Endometrium (tissue), 2 donors: Measurements from ENCODE around the gene BRSK2.
"Not testable (repeated sequence)": the region's sequence is repeated elsewhere in the genome, so short reads cannot be mapped to it uniquely, and the experiment has no call there.

Experiments
- FAIRE-seq: peaks from 2 replicates; lab custom pipeline; 2012; peaks lifted over from hg19 to GRCh38; lab: Jason Lieb, UNC
- donor health status: control.
- donor health status: control.

Gene BRSK2

GRCh38 chr11:1354125-1354938, 35.4 kb upstream of the BRSK2 start:
- no peak for FAIRE-seq

DNA sequence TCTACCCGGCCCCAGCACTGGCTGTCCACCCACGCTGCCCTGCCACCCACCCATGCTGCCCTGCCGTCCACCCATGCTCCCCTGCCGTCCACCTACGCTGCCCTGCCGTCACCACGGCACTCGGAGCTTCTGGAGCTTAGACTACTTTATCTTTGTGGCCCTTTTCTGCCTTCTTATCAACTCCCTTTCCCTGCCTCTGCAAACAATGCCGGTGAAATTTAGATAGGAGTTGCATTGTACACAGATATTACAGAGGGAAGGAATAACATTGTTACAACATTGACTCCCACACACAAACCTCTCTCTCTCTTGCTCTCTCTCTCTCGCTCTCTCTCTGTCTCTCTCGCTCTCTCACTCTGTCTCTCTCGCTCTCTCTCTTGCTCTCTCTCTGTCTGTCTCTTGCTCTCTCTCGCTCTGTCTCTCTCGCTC, 33.7 kb upstream of the BRSK2 start:
- no peak for FAIRE-seq

GRCh38 chr11:1356478-1356960, 33.2 kb upstream of the BRSK2 start:
- no peak for FAIRE-seq

GRCh38 chr11:1358286-1358685, 31.4 kb upstream of the BRSK2 start:
- FAIRE-seq = no peak

DNA sequence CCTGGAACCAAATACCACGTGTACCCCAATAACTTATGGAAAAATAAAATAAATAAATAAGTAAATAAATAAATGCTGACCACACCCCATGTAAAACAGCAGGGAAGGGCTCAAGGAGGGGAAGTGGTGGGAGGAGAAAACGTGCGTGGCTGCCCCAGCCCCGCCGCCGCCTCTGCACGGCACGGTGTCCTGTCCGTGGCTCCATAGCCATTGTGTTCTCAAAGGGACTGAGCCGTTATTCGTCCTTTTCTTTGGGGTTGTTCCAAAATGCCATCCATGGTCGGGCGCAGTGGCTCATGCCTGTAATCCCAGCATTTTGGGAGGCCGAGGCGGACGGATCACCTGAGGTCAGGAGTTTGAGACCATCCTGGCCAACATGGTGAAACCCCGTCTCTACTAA, 30.8 kb upstream of the BRSK2 start:
- FAIRE-seq = not testable (repeated sequence)

DNA sequence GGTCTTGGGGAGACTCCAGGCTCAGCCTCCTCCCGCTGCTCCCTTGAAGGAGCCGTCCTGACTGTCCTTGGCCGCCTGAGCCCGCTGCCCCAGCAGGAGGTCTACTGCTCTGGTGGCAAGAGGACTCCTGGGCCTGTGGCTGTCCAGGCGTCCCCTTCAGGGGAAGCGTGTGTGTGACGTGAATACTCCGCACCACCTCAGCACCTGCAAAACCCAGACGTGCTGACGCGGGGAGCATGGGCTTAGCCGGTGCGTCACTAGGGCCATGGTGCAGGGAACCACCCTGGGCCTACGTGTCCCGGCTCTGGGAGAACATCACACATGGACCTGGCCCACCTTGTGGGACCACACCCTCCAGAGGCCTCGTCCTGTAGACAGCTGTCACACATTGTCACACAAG, 30.2 kb upstream of the BRSK2 start:
- no peak for FAIRE-seq

DNA sequence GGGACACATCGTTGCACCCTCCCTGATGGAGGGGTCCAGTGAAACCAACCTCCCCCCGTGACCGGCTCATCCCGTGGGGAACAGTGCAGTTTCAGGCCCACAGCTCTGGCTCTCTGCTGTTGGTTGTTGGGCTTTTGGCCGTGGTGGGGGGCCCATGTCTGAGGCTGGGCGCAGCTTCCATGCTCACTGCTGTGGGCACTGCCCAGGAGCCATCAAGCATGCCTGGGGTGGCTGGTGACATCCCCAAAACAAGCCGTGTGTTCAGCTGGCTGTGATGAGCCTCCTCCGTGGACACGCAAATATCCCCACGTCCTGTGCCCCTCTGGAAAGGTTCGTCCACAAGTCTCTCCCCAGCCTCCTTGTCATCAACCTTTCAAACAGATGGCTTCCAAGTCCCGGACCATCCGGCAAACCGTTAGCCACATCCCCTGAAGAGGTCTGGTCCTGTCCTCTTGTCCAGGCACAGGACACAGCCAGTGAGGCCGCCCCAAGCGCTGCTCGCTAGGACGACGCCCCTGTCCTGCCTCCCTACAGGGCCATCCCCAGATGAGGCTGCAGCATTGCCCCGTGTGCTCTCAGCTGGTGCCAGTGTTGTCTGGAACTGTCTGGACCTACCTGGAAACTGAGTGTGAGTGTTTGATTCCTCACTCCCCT, 29.4 kb upstream of the BRSK2 start:
- FAIRE-seq = no peak

GRCh38 chr11:1360835-1361357, 28.8 kb upstream of the BRSK2 start:
- no peak for FAIRE-seq

GRCh38 chr11:1361882-1362281, 27.9 kb upstream of the BRSK2 start:
- no peak for FAIRE-seq

- no peak for FAIRE-seq
Measured at GRCh38 chr11:1367721-1368120, 22.0 kb upstream of the BRSK2 start.

DNA sequence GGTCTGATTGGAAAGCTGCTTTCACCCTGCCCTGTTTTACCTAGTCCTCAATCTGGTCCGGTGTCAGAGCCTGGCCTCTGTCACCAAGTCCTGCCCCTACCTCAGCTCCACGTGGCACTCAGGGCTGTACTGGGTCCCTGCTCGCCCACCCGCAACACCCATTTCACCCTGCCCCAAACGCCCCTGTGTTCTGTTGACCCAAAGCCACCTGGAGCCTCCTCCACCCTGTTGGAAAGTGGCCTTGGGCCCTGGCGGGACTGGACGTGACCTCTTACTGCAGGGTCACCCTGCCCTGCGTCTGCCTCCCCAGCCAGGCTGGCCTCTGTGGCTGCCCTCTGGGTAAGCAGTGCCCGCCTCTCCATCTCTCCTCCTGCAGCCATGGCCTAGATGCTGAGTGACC, 21.5 kb upstream of the BRSK2 start:
- no peak for FAIRE-seq

GRCh38 chr11:1368966-1369365, 20.8 kb upstream of the BRSK2 start:
- no peak for FAIRE-seq

GRCh38 chr11:1369371-1370005, 20.2 kb upstream of the BRSK2 start:
- FAIRE-seq = no peak

- no peak for FAIRE-seq
Measured at GRCh38 chr11:1370186-1371025, 19.3 kb upstream of the BRSK2 start.

- FAIRE-seq = no peak
Measured at GRCh38 chr11:1371026-1371325, 18.8 kb upstream of the BRSK2 start.

- no peak for FAIRE-seq
Measured at GRCh38 chr11:1371377-1371776, 18.4 kb upstream of the BRSK2 start.

DNA sequence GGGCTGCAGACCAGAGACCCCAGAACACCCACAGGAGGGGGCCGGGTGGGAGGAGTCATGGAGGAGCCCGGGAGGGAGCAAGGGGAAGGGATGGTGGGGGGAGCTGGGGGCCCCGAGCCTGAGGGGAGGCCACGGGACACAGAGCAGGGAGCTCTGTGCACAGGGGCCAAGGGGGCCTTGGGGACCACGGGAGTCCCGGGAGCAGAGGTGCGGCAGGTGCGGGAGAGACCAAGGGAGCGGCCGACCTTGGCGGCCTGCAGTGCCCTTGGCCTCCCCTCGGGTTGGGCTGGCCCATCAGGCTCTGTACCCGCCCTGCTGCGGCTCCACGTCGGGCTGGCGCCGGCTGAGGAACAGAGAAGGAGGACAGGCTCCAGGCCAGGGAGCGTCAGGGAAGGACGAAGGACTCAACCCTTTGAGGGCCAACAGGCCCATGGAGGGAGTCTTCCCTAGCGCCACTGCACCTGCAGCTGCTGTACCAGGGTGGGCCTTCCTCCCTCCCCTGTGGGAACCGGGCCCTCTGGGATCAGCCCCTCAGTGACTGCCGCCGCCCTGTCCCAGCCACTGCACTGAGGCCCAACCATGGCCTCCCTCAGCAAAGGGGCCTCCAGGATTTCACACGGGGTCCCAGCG, 17.8 kb upstream of the BRSK2 start:
- FAIRE-seq = no peak

GRCh38 chr11:1372660-1373059, 17.1 kb upstream of the BRSK2 start:
- FAIRE-seq = no peak

- FAIRE-seq = no peak
Measured at GRCh38 chr11:1373536-1374214, 16.1 kb upstream of the BRSK2 start.

DNA sequence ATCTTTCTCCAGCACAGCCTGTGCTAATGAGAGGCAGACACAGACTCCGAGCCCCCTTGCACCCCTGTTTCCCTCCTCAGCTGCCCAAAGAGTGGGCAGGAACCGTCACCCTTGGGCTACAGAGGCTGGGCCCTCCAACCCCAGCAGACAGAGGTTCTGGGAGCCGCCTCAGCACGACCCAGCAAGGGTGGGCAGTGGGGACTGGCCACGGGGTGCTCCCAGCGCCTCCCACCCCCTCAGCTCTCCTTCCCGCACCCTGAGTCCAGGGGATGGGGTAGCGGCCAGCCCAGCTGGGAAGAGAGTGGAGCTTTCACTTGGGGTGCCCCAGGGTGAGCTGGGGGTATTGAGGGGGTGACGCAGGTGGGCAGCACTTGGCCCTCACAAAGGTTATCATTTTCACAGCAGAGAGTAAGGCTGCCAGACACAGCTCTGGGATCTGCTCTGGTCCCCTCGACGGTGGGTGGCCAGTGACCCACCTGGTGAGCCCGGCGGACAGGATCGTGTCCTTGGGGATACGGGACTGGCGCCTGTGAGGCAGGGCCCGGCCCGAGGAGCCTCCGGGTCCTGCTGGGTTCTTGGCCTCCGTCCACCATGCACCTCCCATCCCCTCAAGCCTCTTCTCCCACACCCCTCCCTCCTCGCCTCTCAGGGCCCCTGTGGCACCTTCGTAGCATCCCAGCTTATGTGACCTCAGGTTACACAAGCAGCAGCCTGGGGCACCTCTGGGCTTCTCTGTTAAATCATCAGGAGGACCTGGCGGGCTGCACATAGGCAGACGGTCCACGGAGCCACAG, 14.4 kb upstream of the BRSK2 start:
- FAIRE-seq = no peak
